ENCODE results near the gene NF2.
"Not testable (repeated sequence)": the region's sequence is repeated elsewhere in the genome, so short reads cannot be mapped to it uniquely, and the experiment has no call there.

NF2 gene

DNA sequence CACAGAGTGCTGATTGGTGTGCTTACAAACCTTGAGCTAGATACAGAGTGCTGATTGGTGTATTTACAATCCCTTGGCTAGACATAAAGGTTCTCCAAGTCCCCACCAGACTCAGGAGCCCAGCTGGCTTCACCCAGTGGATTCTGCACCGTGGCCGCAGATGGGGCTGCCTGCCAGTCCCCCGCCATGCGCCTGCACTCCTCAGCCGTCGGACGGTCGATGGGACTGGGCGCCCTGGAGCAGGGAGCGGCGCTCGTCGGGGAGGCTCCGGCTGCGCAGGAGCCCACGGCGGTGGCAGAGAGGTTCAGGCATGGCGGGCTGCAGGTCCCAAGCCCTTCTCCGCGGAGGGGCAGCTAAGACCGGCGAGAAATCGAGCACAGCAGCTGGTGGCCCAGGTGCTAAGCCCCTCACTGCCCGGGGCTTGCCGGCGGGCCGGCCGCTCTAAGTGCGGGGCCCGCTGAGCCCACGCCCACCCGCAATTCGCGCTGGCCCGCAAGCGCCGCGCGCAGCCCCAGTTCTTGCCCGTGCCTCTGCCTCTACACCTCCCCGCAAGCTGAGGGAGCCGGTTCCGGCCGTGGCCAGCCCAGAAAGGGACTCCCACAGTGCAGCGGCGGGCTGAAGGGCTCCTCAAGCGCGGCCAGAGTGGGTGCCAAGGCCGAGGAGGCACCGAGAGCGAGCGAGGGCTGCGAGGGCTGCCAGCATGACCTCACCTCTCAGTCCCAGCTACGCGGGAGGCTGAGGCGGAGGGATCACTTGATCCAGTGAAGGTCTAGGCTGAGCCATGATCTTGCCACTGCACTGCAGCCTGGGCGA, 5.4 kb upstream of the NF2 start:
- not testable (repeated sequence) for DNase-seq

DNA sequence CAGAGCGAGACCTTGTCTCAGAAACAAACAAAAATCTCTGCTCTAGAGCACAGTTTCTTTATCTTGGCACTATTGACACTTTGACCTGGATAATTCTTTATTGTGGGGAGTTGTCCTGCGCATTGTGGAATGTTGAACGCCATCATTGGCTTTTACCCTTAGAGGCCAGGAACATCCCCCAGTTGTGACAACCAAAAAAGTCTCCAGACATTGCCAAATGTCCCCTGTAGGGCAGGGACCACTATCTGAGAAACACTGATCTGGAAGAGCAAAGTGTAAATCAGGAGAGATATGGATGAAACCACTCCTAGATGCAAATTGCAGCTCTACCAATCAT, 4.8 kb upstream of the NF2 start:
- no peak for DNase-seq

DNA sequence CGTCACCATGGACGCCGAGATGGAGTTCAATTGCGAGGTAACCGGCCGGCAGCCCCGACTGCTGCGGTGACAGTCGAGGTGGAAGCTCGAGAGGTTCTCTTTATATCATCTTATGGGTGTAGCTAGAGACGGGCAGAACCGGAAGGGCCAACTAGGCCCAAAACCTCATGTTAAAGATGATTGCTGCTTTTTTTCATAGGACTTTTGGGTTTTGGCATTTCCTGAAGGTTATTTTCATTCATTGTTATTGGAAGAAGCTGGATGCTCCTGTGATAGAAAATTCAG, 585 bp downstream of the NF2 start:
- no peak for DNase-seq

DNA sequence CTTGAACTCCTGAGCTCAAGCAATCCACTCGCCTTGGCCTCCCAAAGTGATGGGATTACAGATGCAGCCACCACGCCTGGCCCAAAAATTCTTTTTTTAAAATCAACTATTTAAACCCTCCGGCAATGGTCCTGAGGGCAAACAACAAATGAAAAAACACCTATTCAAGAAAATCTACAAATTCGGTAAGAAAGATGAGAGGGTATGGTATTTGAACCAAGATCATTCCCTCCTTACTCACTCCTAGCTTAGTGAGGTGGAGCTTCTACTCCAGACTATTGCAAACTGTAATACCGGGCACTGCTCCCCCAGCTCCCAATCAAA, 2.1 kb downstream of the NF2 start:
- DNase-seq = no peak

DNA sequence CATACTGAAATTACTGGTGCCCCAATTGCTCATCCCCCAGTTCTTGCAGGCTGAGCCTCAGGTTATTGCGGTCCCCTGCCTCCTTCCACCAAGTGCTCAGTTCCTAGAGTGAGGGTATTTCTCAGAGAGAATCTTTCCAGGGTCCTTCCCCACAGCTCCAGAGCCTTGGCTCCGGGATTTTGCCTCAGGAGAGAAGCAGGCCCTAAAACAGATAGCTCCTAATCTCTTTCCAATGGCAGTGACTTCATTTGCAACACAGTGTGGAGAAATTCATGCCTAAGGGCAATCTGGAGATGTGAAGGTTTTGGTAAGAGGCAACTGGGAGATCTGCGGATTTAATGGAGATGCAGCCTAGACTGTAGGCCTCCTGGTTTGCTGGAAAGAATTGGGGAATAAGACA, 2.9 kb downstream of the NF2 start:
- no peak for DNase-seq

DNA sequence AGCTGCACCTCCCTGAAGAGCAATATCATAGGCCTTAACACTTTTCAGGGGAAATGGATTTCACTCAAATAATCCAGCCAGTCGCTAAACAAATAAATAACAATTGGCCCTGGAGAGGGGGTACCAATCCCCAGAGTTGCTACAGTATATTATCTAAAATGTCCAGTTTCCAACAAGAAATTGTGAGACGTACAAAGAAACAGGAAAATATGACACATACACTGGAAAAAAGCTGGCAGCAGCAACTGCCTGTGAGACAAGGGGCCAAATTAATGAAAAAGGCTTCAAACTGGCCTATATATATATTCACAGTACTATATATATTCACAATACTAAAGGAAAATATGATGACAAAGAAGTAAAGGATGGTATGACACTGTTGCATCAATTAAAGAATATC, 4.0 kb downstream of the NF2 start:
- no peak for DNase-seq

DNA sequence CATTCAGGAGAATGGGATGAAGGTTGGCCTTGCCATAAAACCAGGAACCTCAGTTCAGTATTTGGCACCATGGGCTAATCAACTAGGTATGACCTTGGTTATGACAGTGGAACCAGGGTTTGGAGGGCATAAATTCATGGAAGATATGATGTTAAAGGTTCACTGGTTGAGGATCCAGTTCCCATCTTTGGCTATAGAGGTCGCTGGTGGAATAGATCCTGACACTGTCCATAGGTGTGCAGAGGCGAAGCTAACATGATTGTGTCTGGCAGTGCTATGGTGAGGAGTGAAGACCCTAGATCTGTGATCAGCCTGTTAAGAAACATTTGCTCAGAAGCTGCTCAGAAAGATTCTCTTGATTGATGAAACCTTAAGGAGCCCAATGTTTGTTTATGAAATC, 5.7 kb downstream of the NF2 start:
- no peak for DNase-seq

DNA sequence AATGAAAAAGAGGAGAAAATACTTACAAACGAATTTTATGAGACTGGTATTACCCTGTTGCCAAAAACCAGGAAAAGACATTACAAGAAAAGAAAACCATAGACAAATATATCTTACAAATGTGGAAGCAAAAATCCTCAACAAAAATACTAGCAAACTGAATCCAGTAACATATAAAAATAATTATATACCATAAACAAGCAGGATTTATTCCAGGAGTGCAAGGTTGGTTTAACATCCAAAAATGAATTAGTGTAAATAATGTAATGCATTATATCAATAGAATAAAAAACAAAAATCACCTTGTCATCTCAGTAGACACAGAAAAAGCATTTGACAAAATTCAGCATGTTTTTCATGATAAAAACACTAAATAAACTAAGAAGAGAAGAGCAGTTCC, 7.3 kb downstream of the NF2 start:
- no peak for DNase-seq

DNA sequence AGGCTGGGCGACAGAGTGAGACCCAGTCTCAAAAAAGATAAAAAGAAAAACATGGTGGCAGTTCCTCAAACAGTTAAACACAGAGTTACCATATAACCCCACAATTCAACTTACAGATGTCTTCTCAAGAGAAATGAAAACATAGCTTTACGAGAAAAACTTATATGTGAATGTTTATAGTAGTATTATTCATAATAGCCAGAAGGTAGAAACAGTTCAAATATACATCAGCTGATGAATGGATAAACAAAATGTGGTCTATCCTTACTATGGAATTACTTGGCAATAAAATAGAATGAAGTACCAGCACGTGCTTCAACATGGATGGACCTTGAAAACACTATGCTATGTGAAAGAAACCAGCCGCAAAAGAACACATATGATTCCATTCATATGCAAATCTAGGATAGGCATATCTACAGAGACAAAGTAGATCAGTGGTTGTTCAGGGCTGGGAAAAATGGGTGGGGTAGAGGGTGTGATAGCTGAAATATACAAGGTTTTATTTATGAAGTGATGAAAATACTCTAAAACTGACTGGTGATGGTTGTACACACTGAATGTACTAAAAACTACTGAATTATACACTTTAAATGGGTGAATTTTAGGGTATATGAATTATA, 12.4 kb downstream of the NF2 start:
- DNase-seq = no peak

DNA sequence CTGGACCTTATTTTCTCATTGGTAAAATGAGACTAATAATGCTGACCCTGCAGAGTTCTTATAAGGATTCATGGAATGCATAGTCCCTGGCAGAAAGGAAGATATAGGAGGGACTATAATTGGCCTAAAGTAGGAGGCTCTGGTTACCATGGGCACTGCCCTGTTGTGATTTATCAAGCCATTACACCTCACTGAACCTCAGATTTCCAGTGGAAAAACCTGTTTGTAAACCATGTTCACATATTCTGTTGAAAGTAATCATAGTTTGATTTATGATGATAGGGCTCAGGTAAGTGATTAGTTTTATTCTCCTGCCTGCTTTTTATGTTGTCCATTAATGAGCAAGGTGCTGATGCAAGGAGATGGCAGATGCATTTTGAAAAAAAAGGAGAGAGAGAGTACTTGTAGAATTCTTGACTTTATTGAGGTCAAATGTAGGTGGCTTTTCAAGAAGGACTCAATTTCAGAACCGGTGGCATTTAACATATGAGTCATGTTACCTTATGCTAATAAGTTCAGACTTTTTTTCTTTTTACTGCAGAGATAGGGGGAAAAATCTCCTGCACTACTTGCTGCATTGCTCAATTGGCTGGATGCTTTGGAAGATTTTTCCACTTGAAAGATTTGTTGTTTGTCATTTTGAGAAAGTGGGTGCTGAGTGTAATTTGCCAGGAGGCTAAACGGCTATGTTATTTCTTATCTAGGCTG, 14.6 kb downstream of the NF2 start:
- no peak for DNase-seq

DNA sequence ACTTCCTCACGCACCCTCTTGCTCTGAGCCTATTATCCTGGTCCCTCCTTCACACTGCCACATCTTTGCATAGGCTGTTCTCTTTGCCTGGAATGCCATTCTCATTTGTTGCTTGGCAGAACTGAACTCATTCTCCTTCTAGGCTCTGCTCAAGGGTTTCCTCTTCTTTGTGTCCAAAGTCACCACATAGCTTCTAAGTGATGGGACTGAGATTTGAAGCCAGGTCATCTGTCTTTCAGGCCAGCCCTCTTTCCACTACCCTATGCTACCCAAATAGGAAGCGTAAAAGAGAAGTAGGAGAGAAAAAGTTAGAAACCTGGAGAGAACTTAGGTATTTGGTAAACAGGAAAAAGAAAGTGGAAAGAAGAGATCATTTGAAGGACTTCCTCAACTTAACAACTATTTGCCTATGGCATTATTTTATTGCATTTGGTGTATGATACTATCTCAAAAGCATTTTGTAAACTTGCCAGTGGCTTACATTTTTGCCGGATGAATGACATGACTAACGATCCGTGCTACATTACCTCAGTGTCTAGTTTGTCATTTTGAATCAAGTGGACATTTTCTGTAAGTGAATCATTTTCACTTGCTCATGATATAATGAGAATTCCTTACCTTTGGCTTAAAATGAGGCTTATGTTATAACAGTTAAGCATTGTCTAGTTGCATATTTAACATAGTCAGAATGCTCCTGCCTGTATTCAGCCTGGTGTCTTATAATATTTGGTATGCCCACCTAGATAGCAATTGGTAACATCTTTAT, 18.5 kb downstream of the NF2 start:
- no peak for DNase-seq

DNA sequence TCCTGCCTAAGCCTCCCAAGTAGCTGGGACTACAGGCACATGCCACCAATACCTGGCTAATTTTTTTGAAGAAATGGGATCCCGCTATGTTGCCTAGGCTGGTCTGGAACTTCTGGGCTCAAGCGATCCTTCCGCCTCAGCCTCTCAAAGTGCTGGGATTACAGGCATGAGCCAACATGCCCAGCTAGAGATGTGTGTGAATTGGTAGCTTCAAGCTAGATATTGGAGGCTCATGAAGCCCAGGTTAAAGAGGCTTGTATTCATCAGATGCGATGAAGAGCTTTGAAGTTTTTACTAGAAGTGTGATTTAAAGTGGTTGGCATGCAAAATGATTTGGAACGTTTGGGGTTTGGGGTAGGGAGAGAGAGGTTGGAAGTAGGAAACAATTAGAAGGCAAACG, 19.6 kb downstream of the NF2 start:
- no peak for DNase-seq

DNA sequence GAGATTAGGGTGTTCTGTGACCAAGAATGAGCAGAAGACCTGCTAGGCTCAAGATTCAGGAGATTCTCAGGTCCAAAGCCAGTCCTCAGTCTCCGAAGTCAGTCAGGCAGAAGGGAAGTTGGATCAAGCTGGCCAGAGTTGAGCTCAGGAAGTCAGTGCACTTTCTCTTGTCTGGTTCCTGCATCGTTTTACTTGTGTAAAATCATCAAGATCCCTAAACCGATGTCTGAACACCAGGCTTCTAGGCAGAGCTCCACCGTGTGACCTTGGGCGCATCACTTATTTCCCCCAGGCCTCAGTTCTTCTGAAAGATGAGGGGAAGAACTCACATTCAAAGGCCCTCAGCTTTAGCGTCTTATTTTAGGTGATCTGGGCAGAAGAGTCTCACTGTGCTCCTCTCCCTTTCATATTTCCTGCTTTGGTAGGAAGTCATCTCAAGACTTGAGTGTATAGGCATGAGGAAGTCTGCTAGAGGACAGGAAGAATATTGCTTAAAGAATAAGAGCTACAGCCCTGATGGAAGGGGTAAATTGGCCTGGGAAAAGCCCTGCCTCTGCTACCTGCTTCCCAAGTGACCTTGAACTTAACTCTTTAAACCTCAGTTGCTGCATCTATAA, 20.2 kb downstream of the NF2 start:
- no peak for DNase-seq

DNA sequence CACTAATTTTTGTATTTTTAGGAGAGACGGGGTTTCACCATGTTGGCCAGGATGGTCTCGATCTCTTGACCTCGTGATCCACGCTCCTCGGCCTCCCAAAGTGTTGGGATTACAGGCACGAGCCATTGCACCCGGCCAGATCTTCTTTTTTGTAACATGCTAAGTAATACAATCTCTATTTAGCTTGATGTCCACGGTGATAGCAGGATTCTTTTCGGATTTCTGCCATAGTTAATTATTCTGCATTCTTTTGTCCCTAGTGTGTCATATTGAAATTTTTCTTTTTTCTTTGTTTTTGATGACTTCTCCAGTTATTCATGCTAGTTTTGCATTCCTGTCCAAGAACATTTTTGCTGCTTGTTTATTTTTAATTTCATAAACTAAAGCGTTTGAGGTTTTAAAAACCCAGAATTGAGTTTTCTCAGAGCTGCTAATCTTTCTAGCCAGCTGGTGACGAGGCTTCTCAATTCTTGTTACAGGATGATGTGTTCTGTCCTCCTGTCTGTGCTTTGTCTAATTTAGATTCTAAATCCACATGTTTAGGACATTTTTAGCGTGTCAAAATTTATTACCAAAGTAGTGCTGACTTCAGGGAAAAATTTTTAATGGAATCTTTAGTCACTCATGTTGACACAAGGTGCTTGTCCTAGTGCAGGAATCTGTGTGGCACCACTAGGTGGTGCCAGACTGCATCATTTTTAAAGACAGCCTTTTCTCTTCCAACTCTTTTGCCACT, 21.8 kb downstream of the NF2 start:
- peak; percentile 33 for DNase-seq

DNA sequence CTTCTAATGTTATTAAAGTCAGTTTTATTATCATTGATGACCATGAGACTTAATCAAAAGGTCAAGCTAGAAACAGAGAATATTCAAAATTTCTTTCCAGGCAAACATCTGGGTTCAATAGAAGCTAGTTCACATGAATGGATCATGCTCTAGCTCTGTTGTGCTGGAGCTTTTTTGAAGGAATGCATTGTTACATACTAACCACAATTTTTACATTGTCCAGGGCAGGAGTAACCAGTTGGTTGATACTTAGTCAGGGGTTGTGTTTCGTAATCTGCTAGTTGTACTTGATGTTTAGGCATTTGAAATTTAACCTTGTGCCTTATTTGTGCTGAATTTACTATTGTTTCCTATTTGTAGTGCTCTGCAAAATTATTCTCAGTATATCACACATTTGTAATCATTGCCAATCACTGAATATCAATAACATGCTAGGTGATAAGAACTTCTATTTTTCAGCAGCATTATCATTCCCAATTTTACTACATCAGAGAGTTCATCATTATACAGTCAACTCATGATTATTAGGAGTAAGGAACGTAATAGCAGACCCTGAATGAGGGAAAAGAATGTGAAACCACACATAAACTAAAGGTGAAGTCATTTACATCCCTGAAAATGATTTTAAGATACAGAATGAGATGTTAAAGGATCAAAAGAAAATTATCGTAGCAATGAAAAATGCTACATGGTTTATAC, 23.2 kb downstream of the NF2 start:
- DNase-seq = no peak

DNA sequence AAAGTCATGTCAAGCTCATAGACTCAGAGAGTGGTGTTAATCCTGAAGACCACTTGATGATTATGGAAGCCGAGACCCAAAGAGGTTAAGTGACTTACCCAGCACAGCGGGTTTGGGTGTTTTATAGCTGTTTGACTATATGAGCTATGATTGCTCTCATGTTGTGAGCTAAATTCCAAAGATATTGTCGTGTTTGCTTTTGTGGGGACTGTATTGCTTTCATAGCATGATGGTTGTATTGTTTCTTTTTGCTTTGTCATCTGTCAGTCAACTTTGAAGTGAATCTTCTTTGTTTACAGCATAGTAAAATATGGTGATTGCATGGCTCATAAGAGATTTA, 23.7 kb downstream of the NF2 start:
- no peak for DNase-seq

DNA sequence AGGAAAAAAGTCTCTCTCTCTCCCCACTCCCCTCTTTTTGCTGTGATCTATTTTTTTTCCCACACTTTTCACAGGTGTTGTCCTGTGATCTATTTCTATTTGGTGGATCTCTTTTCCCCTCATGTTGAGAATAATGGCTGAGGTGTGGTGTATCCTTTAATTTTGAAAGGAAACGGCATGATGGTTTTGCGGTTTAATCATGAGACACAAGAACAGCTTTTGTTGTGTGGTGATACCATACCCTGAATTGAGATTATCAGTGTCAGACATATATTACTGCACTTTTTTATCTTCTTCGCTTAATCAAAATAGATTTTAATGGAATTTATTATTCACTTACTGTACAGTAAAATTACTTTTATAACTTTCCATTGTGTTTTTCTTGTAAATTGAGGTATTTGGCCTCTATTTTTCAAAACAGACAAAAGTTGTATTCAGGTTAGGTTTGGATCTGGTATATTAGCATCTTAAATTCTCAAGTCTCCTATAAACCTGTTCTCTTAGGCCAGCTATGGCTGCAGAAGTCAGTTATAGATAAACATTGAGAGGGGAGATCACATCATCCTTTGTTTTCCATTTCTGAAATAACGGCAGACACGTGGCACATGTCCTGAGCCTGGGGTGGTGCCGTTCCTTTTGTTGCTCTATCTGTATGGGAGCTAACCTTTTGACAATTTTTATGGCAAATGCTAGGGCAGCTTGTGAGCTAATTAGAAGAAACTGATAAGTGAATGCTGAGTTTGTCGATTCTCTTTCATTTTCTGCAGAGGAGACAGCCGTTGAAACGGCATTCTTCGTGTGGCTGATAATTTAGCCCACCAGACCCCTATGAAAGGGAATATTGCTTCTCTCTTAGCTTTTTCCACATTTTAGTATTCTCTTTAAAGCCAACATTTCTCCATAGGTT, 25.8 kb downstream of the NF2 start:
- no peak for DNase-seq

DNA sequence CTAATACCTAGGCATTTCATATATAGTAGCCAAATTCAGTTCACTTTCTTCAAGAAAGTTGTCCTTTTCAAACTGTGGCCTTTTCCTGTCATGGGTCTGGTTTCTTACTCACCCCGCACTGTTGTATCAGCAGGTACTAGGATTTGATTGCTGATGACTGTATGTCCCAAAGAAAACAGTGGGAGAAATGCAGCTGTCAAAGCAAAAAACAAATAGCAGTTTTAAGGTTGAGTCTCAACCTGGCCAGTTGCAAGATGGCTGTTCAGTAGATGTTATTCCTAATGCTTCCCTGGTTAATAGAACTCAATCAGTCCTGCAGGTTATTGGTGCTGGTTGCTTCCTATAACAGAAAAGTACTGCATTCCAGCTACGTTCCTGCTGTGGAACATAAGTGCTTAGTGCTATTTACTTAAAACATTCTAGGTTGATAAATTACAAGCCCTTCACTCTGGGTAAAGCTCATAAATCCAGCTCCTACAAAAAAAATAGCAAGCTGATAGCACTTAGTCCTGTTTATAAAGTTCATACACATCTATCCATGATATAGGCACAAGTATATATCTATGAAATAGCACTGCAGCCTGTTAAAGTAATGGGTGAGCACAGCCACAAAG, 26.6 kb downstream of the NF2 start:
- no peak for DNase-seq

DNA sequence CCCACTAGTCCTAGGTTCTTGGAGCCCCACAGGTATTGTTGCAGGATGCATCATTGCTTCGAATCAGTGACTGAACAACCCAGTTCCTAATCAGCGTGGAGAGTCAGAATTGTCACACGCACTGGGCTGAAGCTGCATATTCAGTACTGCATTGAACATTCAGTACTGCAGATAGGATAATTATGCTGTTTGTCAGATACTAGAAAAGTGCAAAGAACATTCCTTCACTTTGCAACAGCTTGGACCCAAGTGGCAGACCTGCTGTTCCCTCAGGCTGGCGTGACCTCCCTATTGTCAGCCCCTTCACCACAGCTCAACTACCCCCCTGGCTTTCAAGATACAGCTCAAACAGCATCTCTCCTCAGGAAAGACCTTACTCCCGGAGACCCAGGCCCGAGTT, 27.6 kb downstream of the NF2 start:
- no peak for DNase-seq

DNA sequence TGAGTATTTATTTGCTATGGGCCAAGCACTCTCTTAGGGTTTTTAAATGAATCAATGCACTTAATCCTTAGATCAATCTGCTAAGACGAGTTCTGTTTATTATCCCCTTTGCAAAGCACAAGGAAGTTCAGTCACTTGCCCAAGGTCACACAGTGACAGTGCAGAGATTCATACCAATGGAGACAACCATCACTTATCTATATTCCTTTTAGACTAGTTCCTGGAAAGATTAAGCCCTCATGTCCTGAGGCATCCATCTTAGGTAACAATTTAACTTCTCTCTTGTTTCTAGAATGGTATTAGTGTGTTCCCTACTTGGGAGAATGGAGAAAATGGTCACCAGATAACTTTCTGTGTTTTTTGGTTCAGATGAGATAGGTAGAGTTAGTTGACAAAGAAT, 28.3 kb downstream of the NF2 start:
- DNase-seq = no peak

DNA sequence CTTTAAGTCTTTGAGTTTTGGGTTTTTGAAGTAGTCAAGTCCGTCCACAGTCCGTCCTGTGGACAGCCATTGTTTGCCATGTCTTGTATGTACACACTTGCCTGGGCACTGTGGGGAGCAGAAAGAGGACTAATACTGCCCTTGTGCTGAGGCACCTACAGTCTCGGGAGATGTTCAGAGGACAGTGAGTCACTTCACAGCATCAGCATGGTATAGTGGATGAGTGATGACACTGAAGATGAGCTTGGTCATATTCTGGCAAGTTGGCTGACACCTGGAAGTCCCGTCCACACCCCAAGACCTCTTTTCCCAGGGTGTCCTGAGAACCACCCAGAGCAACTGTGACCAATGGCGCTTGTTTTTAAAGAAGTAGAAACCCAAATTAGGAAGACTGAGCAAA, 29.2 kb downstream of the NF2 start:
- DNase-seq = peak; percentile 10
